ENCODE measurements around the gene METRNL. TPM values are rescaled to one million over a fixed set of nuclear protein-coding genes. Genes with fewer than 3 reads are reported as not detected.

METRNL gene
- total RNA-seq, 1 donor from 2014 or later, result 10.3 TPM

GRCh38 chr17:83089328-83090132, 10.1 kb downstream of the METRNL start:
- intact Hi-C loops (cut with micrococcal nuclease), result no loop called here

- intact Hi-C loops (cut with micrococcal nuclease), result no loop called here
Observed at GRCh38 chr17:83090444-83091256, 11.2 kb downstream of the METRNL start.

- intact Hi-C loops (cut with micrococcal nuclease), result no loop called here
Observed at GRCh38 chr17:83091257-83092141, 12.1 kb downstream of the METRNL start.

GRCh38 chr17:83092186-83092585, 12.8 kb downstream of the METRNL start:
- intact Hi-C loops (cut with micrococcal nuclease), result no loop called here

- intact Hi-C loops (cut with micrococcal nuclease), result no loop called here
Observed at GRCh38 chr17:83092931-83093330, 13.5 kb downstream of the METRNL start.

- intact Hi-C loops (cut with micrococcal nuclease), result no loop called here
Observed at GRCh38 chr17:83093506-83093905, 14.1 kb downstream of the METRNL start.

- intact Hi-C loops (cut with micrococcal nuclease), result no loop called here
Observed at GRCh38 chr17:83094291-83094690, 14.9 kb downstream of the METRNL start.

- intact Hi-C loops (cut with micrococcal nuclease), result no loop called here
Observed at GRCh38 chr17:83095016-83095415, 15.6 kb downstream of the METRNL start.

- intact Hi-C loops (cut with micrococcal nuclease), result no loop called here
Observed at GRCh38 chr17:83096401-83097224, 17.2 kb downstream of the METRNL start.

GRCh38 chr17:83097831-83098230, 18.4 kb downstream of the METRNL start:
- intact Hi-C loops (cut with micrococcal nuclease), result no loop called here

GRCh38 chr17:83098241-83099085, 19.1 kb downstream of the METRNL start:
- intact Hi-C loops (cut with micrococcal nuclease), result no loop called here

- intact Hi-C loops (cut with micrococcal nuclease), result no loop called here
Observed at GRCh38 chr17:83099086-83099555, 19.7 kb downstream of the METRNL start.

GRCh38 chr17:83099570-83100181, 20.3 kb downstream of the METRNL start:
- intact Hi-C loops (cut with micrococcal nuclease), result no loop called here

- intact Hi-C loops (cut with micrococcal nuclease), result no loop called here
Observed at GRCh38 chr17:83100220-83100852, 20.9 kb downstream of the METRNL start.

GRCh38 chr17:83100853-83101391, 21.5 kb downstream of the METRNL start:
- intact Hi-C loops (cut with micrococcal nuclease), result no loop called here

- intact Hi-C loops (cut with micrococcal nuclease), result no loop called here
Observed at GRCh38 chr17:83101805-83102480, 22.5 kb downstream of the METRNL start.

GRCh38 chr17:83103200-83103942, 24.0 kb downstream of the METRNL start:
- intact Hi-C loops (cut with micrococcal nuclease), result no loop called here
